Effector CD8-positive, alpha-beta T cell (primary cell): Measurements from ENCODE around the gene HOXD10.

Experiments
- DNase-seq: peaks from one replicate; lab custom pipeline; 2025; lab: John Stamatoyannopoulos, UW

Gene HOXD10

GRCh38 chr2:176096243-176096985, 20.2 kb upstream of the HOXD10 start:
- no peak for DNase-seq

- DNase-seq, result peak; percentile 40
Observed at GRCh38 chr2:176096986-176097819, 19.4 kb upstream of the HOXD10 start.

- DNase-seq, result no peak
Observed at GRCh38 chr2:176097820-176098365, 18.7 kb upstream of the HOXD10 start.

GRCh38 chr2:176098366-176099158, 18.0 kb upstream of the HOXD10 start:
- no peak for DNase-seq

- DNase-seq, result no peak
Observed at GRCh38 chr2:176099159-176099727, 17.3 kb upstream of the HOXD10 start.

GRCh38 chr2:176099728-176100546, 16.6 kb upstream of the HOXD10 start, which contains the start of gene HOXD12:
Gene HOXD12 (plus strand): TSS chr2:176099795. CDS start chr2:176099802, 7 bp downstream.
- no peak for DNase-seq

GRCh38 chr2:176100547-176101140, 15.9 kb upstream of the HOXD10 start:
- no peak for DNase-seq

- DNase-seq, result no peak
Observed at GRCh38 chr2:176101216-176101830, 15.3 kb upstream of the HOXD10 start.

GRCh38 chr2:176101842-176102241, 14.7 kb upstream of the HOXD10 start:
- DNase-seq, result no peak

GRCh38 chr2:176102309-176102866, 14.2 kb upstream of the HOXD10 start:
- DNase-seq, result no peak

GRCh38 chr2:176103194-176103593, 13.4 kb upstream of the HOXD10 start:
- DNase-seq, result no peak

- DNase-seq, result no peak
Observed at GRCh38 chr2:176103742-176104315, 12.7 kb upstream of the HOXD10 start.

GRCh38 chr2:176104316-176105077, 12.1 kb upstream of the HOXD10 start:
- no peak for DNase-seq

- DNase-seq, result no peak
Observed at GRCh38 chr2:176105078-176105729, 11.4 kb upstream of the HOXD10 start.

GRCh38 chr2:176105730-176106580, 10.6 kb upstream of the HOXD10 start:
- no peak for DNase-seq

GRCh38 chr2:176106581-176107539, 9.7 kb upstream of the HOXD10 start, which contains the start of gene HOXD11:
Gene HOXD11 (plus strand): TSS chr2:176107280. CDS start chr2:176107356, 76 bp downstream.
- DNase-seq, result no peak
